CD4-positive, alpha-beta T cell treated with Interferon alpha-2 for 1 hour (primary cell): ENCODE results near the gene NFRKB.
A peak's percentile ranks its signal among the peaks of the same experiment; 100 is the strongest.
"Not testable (repeated sequence)": the region's sequence is repeated elsewhere in the genome, so short reads cannot be mapped to it uniquely, and the experiment has no call there.

ENCODE experiments used
- DNase-seq, 2 donors: peaks; one replicate each; pipeline ENCODE4 v3.0.0-alpha.2; 2020 to 2022

The NFRKB gene

GRCh38 chr11:129888451-129888850 is 6.9 kb downstream of the NFRKB start:
- peak in 1 of 2 donors; percentile 35 for DNase-seq

- no peak for DNase-seq
Observed at GRCh38 chr11:129885381-129885780, 10.0 kb downstream of the NFRKB start.

- DNase-seq: no peak
Observed at GRCh38 chr11:129884581-129884980, 10.8 kb downstream of the NFRKB start.

- peak in 1 of 2 donors; percentile 32 for DNase-seq
Observed at GRCh38 chr11:129881570-129882170, 13.7 kb downstream of the NFRKB start.

GRCh38 chr11:129880311-129880710 is 15.1 kb downstream of the NFRKB start:
- DNase-seq: no peak

GRCh38 chr11:129871914-129872313 is 23.5 kb downstream of the NFRKB start:
- no peak for DNase-seq

- DNase-seq: not testable (repeated sequence)
Observed at GRCh38 chr11:129868626-129869025, 26.8 kb downstream of the NFRKB start.

GRCh38 chr11:129866311-129866710 is 29.1 kb downstream of the NFRKB start:
- DNase-seq: no peak

- no peak for DNase-seq
Observed at GRCh38 chr11:129865701-129866100, 29.7 kb downstream of the NFRKB start.

GRCh38 chr11:129864811-129865210 is 30.6 kb downstream of the NFRKB start:
- no peak for DNase-seq

GRCh38 chr11:129861702-129862522 is 33.5 kb downstream of the NFRKB start:
- DNase-seq: no peak

GRCh38 chr11:129856036-129856435 is 39.3 kb downstream of the NFRKB start:
- no peak for DNase-seq

- DNase-seq: no peak
Observed at GRCh38 chr11:129855086-129855485, 40.3 kb downstream of the NFRKB start.

GRCh38 chr11:129854232-129854805 is 41.1 kb downstream of the NFRKB start:
- DNase-seq: no peak

GRCh38 chr11:129853518-129854231 is 41.7 kb downstream of the NFRKB start:
- peak; percentile 61 to 71 for DNase-seq

- DNase-seq: no peak
Observed at GRCh38 chr11:129852125-129852740, 43.1 kb downstream of the NFRKB start.

- DNase-seq: no peak
Observed at GRCh38 chr11:129849447-129850130, 45.8 kb downstream of the NFRKB start.

- DNase-seq: not testable (repeated sequence)
Observed at GRCh38 chr11:129847361-129847760, 48.0 kb downstream of the NFRKB start.

GRCh38 chr11:129846508-129847335 is 48.7 kb downstream of the NFRKB start:
- DNase-seq: peak in 1 of 2 donors; percentile 33
